Forelimb muscle (tissue), 1 donor: Measurements from ENCODE around the gene PGAP6. TPM values are rescaled to one million over a fixed set of nuclear protein-coding genes. Genes with fewer than 3 reads are reported as not detected.

ENCODE experiments used
- DNase-seq: peaks from one replicate; pipeline ENCODE4 v3.0.0-alpha.2; 2013; ENCODE audit warnings: low read depth
- polyA plus RNA-seq: library from polyadenylated mRNA; unstranded; fragments of 120-200 nt; gene quantifications from one replicate; pipeline ENCODE4 v1.2.1, GENCODE V29; 2013; ENCODE audit not compliant: insufficient read length

Gene PGAP6
- polyA plus RNA-seq, 1 donor: 28.5 TPM

DNA sequence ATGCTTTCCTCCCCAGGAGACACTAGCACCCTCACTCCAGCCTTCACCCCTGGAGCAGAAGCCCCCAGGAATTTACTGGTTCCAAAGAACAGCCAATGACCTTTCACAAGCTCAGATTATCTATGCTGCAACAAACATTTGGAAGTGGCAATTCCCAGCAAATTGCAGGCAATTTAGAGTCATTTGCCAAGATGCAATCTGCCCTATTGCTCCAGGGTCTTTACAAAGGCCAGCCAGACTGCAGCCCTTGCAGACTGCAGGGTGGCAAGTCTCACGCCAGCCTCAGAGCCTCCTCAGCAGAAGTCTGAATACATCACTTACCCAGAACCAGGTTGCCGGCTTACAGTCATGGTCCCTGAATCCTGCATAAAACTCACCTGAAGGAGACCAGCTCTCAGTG lies 51.0 kb downstream of the PGAP6 start:
- DNase-seq: no peak

DNA sequence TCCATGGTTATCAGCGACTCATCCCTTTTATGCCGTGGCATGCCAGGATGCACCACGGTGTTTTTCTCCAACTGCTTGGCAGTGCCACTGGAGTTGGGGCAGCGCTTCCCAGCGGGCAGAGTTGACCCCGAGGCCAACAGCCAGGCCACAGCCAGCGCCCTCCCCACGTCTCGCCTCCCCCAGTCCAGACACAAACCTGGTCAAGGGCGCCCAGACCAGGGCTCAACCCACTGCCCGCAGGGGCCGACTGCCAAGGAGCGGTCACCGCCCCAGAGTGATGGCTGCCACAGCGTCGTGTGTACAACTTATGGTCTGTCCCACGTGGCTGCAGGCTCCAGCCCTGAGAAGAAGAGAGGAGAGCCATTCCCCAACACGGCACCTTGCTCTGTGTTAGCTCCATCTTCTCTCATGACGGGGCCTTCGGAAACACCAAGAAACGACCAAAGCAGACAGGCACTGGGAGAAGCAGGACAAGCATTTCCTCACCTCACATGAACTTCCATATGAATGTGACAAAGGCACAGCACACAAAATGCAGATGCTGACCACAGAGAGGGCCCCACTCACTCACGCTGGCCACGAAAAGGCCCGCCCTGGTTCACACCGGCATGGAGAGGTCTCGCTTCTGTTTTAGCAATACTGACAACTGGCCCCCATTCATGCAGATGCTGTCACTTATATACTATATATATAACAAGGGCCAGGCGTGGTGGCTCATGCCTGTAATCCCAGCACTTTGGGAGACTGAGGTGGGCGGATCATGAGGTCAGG lies 56.2 kb downstream of the PGAP6 start:
- DNase-seq: no peak

DNA sequence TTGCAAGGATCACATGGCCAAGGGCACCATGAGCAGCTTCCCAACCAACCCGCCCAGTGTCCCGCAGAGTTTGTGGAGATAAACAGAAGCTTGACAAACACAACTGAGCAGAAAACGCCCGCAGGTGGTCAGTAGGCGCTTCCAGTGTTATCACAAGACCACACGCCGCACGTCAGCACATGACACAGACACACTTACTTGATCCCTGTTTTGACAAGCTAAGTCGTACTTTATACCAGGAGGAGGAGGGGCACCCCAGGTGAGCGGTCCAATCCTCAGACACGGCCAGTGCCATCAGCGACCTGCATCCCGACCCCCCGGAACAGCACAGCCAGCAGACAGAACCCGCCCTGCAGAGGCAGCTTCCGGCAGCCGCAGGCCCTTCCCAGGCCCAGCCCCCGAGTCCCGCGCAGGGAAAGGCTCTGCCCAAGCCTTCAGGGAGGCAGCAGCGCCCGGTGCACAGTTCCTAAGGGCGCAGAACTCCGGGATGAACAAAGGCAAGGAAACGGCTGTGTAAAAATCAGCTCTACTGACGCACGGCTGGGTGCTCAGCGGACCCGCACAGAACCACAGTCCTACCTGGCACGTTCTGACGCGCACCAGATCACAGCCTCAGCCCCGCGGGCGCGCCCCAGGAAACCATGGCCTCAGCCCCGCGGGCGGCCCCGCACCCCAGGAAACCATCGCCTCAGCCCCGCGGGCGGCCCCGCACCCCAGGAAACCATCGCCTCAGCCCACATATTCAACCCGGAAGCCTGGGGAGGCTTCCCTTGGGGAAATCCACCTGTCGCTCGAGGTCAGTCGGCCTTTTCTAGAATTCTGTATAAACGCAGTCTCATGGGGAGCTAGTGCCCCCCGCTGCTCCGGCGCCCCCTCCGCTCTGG lies 57.1 kb downstream of the PGAP6 start:
- DNase-seq: no peak

DNA sequence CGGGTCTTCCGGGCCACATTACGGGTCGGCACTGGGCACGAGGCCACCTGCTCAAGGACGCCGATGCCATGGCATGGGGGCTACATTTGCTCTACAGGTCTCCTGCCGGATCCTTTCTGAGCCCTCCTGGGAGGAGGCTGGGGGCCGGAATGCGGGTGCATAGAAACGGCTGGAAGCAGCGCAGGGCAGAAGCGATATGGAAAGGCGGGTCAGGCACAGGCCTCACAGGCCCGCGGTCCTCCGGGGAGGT lies 57.7 kb downstream of the PGAP6 start:
- no peak for DNase-seq

DNA sequence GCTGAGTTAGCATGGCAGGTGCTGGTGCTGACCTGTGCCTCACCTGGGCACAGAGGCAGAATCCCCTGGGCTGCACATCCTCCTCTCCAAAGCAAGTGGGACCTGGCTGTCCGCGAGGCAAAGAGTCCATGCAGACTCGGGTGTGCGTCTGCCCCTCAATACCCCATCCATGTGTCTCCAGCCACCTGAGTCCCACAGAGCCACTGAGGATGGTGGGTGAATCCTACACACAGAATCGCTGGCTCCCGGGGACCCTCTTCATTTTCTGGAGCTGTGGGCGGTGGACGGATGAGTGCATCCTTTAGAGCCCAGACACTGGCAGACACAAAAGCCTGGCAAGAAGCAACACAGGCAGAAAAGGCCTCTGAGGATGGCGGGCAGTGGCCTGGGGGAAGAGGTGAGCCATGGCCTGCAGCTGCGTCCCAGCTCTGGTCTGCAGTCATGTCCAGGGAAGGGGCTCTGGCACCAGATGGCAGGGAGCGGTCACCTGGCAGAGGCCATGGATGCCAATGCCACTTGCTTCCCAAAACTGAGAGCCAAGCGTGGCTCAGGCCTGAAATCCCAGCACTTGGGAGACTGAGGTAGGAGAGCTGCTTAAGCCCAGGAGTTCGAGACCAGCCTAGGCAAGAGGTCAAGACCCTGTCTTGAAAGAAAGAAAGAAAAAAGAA lies 59.2 kb downstream of the PGAP6 start:
- no peak for DNase-seq

DNA sequence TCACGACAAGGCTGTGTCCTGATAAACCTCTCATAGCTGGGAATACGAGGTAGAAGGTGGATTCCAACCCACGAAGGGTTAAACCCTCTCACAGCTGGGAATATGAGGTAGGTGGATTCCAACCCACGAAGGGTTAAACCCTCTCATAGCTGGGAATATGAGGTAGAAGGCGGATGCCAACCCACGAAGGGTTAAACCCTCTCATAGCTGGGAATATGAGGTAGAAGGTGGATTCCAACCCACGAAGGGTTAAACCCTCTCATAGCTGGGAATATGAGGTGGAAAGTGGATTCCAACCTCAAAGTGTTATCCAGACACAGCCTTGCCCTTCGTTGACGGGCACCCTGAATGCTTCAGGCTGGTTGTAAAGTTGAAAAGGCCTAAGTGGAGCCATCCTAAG lies 60.2 kb downstream of the PGAP6 start:
- no peak for DNase-seq

Other genes with a start within 250 kb of the PGAP6 start
- gene NPRL3, start 243.3 kb downstream of the PGAP6 start, polyA plus RNA-seq: 25.5 TPM
- gene HBZ, start 229.3 kb downstream of the PGAP6 start, polyA plus RNA-seq: 4.9 TPM
- 6.8 TPM for gene HBM, start 216.0 kb downstream of the PGAP6 start, polyA plus RNA-seq
- gene HBA2, start 209.1 kb downstream of the PGAP6 start, polyA plus RNA-seq: 3,429 TPM
- gene HBA1, start 205.3 kb downstream of the PGAP6 start, polyA plus RNA-seq: 2,062 TPM
- 1.4 TPM for gene HBQ1, start 201.5 kb downstream of the PGAP6 start, polyA plus RNA-seq
- 67.5 TPM for gene LUC7L, start 152.5 kb downstream of the PGAP6 start, polyA plus RNA-seq
- 36.3 TPM for gene FAM234A, start 147.2 kb downstream of the PGAP6 start, polyA plus RNA-seq
- gene RGS11, start 106.0 kb downstream of the PGAP6 start, polyA plus RNA-seq: 3.6 TPM
- 0.82 TPM for gene ARHGDIG, start 101.4 kb downstream of the PGAP6 start, polyA plus RNA-seq
- 0.68 TPM for gene PDIA2, start 98.8 kb downstream of the PGAP6 start, polyA plus RNA-seq
- 11.3 TPM for gene AXIN1, start 29.3 kb downstream of the PGAP6 start, polyA plus RNA-seq
- 44.6 TPM for gene MRPL28, start 11.4 kb downstream of the PGAP6 start, polyA plus RNA-seq
- gene NME4, start 15.2 kb upstream of the PGAP6 start, polyA plus RNA-seq: 66.4 TPM
- gene DECR2, start 19.9 kb upstream of the PGAP6 start, polyA plus RNA-seq: 14.4 TPM
- gene RAB11FIP3, start 43.7 kb upstream of the PGAP6 start, polyA plus RNA-seq: 30.4 TPM
- gene CAPN15, start 145.7 kb upstream of the PGAP6 start, polyA plus RNA-seq: 24.6 TPM
- 0.14 TPM for gene PRR35, start 178.4 kb upstream of the PGAP6 start, polyA plus RNA-seq
- 0.99 TPM for gene NHLRC4, start 185.0 kb upstream of the PGAP6 start, polyA plus RNA-seq
- 16.1 TPM for gene PIGQ, start 188.0 kb upstream of the PGAP6 start, polyA plus RNA-seq
- gene RAB40C, start 208.1 kb upstream of the PGAP6 start, polyA plus RNA-seq: 12.6 TPM
- gene WFIKKN1, start 249.0 kb upstream of the PGAP6 start, polyA plus RNA-seq: 0.76 TPM